Panc1 (cell line): ENCODE measurements around the gene UBAC1. TPM values are rescaled to one million over a fixed set of nuclear protein-coding genes. Genes with fewer than 3 reads are reported as not detected.

Experiments used
- ATAC-seq: fragments of 200-7000 bp; cut with Tn5 transposase; 2 replicates; pipeline ENCODE4 v1.9.1; 2020; ENCODE audit warnings: mild to moderate bottlenecking, moderate library complexity
- BruUV-seq: library from RNA; stranded (reverse); fragments of 400-500 nt; replicated peaks from 2 replicates; lab custom pipeline; 2021; lab: Mats Ljungman, UMichigan
- CTCF ChIA-PET: fragments of 300-600 bp; sonication (Branson Sonifier 250); formaldehyde crosslinking; loops from one replicate; lab custom pipeline; 2022; ENCODE audit warnings: antibody characterized with exemption; lab: Charles Lee
- POLR2A ChIA-PET: fragments of 300-600 bp; sonication (Branson Sonifier 250); formaldehyde crosslinking; loops from one replicate; lab custom pipeline; 2022; ENCODE audit warnings: antibody characterized with exemption; lab: Charles Lee
- DNase-seq: peaks from one replicate; pipeline ENCODE4 v3.0.0-alpha.2; 2010; ENCODE audit warnings: low read depth, low spot score
- H3K27ac ChIP-seq: 2 replicates; pipeline ENCODE4 v1.5.1; 2011; ENCODE audit warnings: mild to moderate bottlenecking, low read length, inconsistent platforms
- H3K27me3 ChIP-seq: fragments of 200-500 bp; sonication (Bioruptor generic); 2 replicates; pipeline ENCODE4 v1.6.0; 2014; ENCODE audit warnings: low read length, inconsistent platforms; ENCODE audit not compliant: control insufficient read depth, insufficient read depth
- H3K36me3 ChIP-seq: fragments of 200-500 bp; sonication (Bioruptor generic); 2 replicates; pipeline ENCODE4 v1.5.1; 2014; ENCODE audit warnings: inconsistent platforms, mild to moderate bottlenecking, low read length, moderate library complexity; ENCODE audit not compliant: control insufficient read depth, insufficient read depth
- H3K4me1 ChIP-seq: 2 replicates; pipeline ENCODE4 v1.5.1; 2011; ENCODE audit warnings: inconsistent platforms, mild to moderate bottlenecking, low read length, moderate library complexity; ENCODE audit not compliant: control insufficient read depth, insufficient read depth
- H3K4me3 ChIP-seq, 2 experiments: 2 replicates each; pipeline ENCODE4 v1.5.1; 2011 to 2012; ENCODE audit warnings: low read depth in 2 of 2, low read length in 2 of 2, mild to moderate bottlenecking in 2 of 2, inconsistent platforms in 1 of 2, moderate library complexity in 1 of 2
- H3K9me3 ChIP-seq: fragments of 200-500 bp; sonication (Bioruptor generic); 2 replicates; pipeline ENCODE4 v1.5.1; 2014; ENCODE audit warnings: low read depth, mild to moderate bottlenecking, inconsistent platforms, low read length, moderate library complexity; ENCODE audit not compliant: control insufficient read depth, insufficient read depth
- CTCF ChIP-seq: fragments of 450-650 bp; IDR thresholded peaks from 2 replicates; pipeline ENCODE4 v1.5.1; 2017; ENCODE audit warnings: mild to moderate bottlenecking
- POLR2AphosphoS5 ChIP-seq: IDR thresholded peaks from 2 replicates; pipeline ENCODE4 v1.6.1; 2012; ENCODE audit warnings: mild to moderate bottlenecking, low read depth, low read length, moderate library complexity
- SIN3A ChIP-seq: IDR thresholded peaks from 2 replicates; pipeline ENCODE4 v1.6.1; 2012; ENCODE audit warnings: low read depth, mild to moderate bottlenecking, low read length, moderate library complexity, borderline replicate concordance; ENCODE audit not compliant: insufficient read depth
- TCF7L2 ChIP-seq: IDR thresholded peaks from 2 replicates; pipeline ENCODE4 v1.6.1; 2011; ENCODE audit warnings: mild to moderate bottlenecking, low read depth, low read length, inconsistent platforms
- in situ Hi-C: cut with HindIII; loops from 2 replicates; pipeline ENCODE4 v1.10.0; 2016; ENCODE audit warnings: low sequenced_read_pairs, low pct_unique_long_range_greater_than_20kb
- intact Hi-C: fragments of 100-400 bp; cut with micrococcal nuclease; formaldehyde crosslinking; loops from one replicate; pipeline ENCODE4 v1.10.0; 2022; ENCODE audit not compliant: unreplicated experiment
- total RNA-seq: library from RNA; stranded (reverse); gene quantifications from one replicate; pipeline ENCODE4 v1.2.1, GENCODE V29; 2021; ENCODE audit not compliant: unreplicated experiment
- TF ChIP-seq, protein P1 (sequence below), 2 experiments: IDR thresholded peaks; 2 replicates each; pipeline ENCODE4 v1.6.1; 2011 to 2012; ENCODE audit warnings: low read depth in 2 of 2, control low read depth in 1 of 2, low read length in 1 of 2, mild to moderate bottlenecking in 1 of 2, moderate library complexity in 1 of 2; ENCODE audit not compliant: insufficient read depth in 1 of 2

The UBAC1 gene
- total RNA-seq, 1 experiment from 2014 or later = 38.0 TPM

DNA sequence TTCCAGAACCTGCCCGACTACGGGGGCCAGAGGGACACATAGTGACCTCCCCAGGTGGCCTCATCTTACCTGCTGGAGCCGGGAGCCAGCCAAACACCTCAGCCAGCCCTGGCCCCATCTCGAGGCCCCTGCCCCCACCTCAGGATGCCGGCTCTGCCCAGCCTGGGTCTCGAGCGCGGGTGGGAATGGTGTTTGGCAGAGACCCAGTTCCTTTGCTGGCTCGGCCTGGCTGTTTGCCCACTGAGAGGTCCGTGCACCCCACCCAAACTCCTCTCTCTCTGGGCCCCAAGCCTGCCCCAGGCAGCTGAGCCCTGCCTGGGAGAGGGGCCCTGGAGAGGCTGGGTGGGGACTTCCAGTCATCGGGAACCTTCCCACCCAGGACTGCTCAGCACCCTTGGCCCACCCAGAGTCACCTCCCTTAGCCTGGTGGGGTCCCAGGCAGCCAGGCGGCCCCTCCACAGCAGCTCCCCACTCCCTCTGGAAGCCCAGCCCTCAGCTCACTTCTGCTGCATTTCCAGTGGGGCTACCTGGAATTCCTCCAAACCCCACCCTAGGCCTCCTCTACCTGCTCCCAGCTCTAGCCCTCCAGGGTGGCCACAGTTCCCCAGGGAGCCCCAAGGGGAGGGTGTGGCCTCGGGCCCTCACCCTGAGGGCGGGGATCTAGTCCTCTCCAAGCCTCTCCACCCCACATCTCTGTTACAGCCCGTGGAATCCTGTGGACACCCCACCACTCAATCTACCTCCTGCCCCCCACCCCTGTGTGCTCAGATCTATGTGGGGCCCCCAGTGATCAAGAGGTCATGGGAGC is 42.4 kb upstream of the UBAC1 start:
- no TSS peak for BruUV-seq
- 0 out of 2 replicates have a peak, but pooled peaks have one; percentile 31 for TF ChIP-seq POLR2AphosphoS5
- no peak for TF ChIP-seq SIN3A
- TF ChIP-seq, protein P1, sequence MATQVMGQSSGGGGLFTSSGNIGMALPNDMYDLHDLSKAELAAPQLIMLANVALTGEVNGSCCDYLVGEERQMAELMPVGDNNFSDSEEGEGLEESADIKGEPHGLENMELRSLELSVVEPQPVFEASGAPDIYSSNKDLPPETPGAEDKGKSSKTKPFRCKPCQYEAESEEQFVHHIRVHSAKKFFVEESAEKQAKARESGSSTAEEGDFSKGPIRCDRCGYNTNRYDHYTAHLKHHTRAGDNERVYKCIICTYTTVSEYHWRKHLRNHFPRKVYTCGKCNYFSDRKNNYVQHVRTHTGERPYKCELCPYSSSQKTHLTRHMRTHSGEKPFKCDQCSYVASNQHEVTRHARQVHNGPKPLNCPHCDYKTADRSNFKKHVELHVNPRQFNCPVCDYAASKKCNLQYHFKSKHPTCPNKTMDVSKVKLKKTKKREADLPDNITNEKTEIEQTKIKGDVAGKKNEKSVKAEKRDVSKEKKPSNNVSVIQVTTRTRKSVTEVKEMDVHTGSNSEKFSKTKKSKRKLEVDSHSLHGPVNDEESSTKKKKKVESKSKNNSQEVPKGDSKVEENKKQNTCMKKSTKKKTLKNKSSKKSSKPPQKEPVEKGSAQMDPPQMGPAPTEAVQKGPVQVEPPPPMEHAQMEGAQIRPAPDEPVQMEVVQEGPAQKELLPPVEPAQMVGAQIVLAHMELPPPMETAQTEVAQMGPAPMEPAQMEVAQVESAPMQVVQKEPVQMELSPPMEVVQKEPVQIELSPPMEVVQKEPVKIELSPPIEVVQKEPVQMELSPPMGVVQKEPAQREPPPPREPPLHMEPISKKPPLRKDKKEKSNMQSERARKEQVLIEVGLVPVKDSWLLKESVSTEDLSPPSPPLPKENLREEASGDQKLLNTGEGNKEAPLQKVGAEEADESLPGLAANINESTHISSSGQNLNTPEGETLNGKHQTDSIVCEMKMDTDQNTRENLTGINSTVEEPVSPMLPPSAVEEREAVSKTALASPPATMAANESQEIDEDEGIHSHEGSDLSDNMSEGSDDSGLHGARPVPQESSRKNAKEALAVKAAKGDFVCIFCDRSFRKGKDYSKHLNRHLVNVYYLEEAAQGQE (IDR thresholded peaks at IDR 0.05; ENCODE audit: insufficient read depth in 1 of 2, low read depth in 2 of 2, low read length in 1 of 2) = no peak
- TF ChIP-seq CTCF = no peak
- no peak for TF ChIP-seq TCF7L2
- peaks cover 24% of the 10 kb centered on the region for H3K4me1 ChIP-seq
- in situ Hi-C loops = no loop called here
- H3K36me3 ChIP-seq = no peaks in the 10 kb centered on the region
- ChIA-PET CTCF (no interaction called here), POLR2A (no interaction called here)
- DNase-seq (no peak), ATAC-seq (0 out of 2 replicates have a peak, but pooled peaks have one; percentile 24)
- H3K27ac ChIP-seq = no peak overlapping the region
- H3K4me3 ChIP-seq = no peak overlapping the region
- H3K9me3 ChIP-seq = no peaks in the 10 kb centered on the region
- intact Hi-C loops = no loop called here
- H3K27me3 ChIP-seq = no peaks in the 10 kb centered on the region

GRCh38 chr9:136002881-136003280 is 41.7 kb upstream of the UBAC1 start:
- ChIA-PET CTCF (no interaction called here), POLR2A (interaction anchor here (0.6 kb wide), 1 partner anchor 247 kb away, joined by 25 read pairs; no protein-coding TSS in a partner anchor)
- Histone ChIP-seq H3K27me3 (no peaks in the 10 kb centered on the region), H3K4me3 (no peak overlapping the region), H3K36me3 (no peaks in the 10 kb centered on the region), H3K9me3 (no peaks in the 10 kb centered on the region), H3K27ac (no peak overlapping the region), H3K4me1 (peaks cover 23% of the 10 kb centered on the region)
- DNase-seq = no peak
- peak; percentile 24; the same call in 1 of the 2 replicates for ATAC-seq
- in situ Hi-C loops = no loop called here
- intact Hi-C loops = no loop called here
- no TSS peak for BruUV-seq
- TF ChIP-seq CTCF = no peak
- TF ChIP-seq POLR2AphosphoS5 = no peak
